Stimulated activated CD8-positive, alpha-beta memory T cell treated with anti-CD3 and anti-CD28 coated beads, Interleukin-12 subunit alpha, Interleukin-12 subunit beta, amount 100 ng/mL, for 4 hours (primary cell): ENCODE measurements around the gene RPL19.

Experiments used
- DNase-seq: peaks from one replicate; pipeline ENCODE4 v3.0.0-alpha.2; 2020; ENCODE audit warnings: low read depth

Gene RPL19

DNA sequence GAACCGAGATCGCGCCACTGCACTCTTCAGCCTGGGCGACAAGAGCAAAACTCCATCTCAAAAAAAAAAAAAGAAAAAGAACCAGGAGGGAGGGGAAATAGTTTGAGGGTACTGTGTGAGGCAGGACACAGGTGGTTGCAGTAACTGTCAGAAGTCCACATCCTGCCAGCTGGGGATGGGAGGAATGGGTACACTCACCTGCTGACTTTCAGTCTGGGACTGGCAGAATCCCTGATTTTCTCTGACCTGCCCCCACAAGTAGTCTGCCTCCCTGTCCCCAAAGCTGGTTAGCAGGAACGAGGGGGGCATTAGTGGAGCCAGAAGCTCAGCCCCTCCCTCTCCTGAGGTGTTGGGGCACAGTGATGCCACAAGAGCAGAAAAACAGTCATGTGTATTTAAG is 27.0 kb upstream of the RPL19 start:
- no peak for DNase-seq

DNA sequence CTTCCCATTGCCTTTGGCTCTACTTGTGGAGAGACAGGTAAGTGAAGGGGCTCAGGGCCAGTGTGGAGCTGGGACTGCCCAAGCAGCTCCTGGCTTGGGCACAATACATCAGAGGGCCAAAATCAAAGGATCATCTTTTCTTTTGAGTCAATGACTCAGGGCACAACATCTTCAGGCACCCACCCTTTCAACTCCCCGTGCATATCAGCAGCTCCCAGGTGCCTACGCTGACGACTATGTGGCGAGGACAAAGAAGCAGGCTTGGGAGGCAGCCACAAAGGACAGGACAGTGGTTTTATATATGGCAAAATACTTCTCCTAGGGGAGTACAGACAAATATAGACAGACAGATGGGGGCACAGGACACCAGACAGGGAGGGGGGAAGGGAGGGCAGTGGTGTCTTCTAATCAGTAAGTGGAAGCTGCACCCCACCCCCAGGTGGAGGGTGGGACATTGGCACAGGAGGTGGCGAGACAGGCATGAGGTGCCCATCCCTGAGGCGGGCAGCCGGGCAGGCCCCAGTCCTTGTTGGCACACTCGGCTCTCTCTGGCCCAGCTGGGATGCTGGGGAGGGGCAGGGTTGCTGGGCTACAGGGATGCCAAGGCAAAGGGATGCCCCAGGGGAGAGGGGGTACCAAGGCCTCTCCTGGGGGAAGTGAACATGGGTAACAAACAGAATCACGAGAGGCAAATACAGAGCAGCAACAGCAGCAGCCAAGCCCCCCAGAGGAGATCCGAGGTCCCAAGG is 26.4 kb upstream of the RPL19 start:
- no peak for DNase-seq

DNA sequence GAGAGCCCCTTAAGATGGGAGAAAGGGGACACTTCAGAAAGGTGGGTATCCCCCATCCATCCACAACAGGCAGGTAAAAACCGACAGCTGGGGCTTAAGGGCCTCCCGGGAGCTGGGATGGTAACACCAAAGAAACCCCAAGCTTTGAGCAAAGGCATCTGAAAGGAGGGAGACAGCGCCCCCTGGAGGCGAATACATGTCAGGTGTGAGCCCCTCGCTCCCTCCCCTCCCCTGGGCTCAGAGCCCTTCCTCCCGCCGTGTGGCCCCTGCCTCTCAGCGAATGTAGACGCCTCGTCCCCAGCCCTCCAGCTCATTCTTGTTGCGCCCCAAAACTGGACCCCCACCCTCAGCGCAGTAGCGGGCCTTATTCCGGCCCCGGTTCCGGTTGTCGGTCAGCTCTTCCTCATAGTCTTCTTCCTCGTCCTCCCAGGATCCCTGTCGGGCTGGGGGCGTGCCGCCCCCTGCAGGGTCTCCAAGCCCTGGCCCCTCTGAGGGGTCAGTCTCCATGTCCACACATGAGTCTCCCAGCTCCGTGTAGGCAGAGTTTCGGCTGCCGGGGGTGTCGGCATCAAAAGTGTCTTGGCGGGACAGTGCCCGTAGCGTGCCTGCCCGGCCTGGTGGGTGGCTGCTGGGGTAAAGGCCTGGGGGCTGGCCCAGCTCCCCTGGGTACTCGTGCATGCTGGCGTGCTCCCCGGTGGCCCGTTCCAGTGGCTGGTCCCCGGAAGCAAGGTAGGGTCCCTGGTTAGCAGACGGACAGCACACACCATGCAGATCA is 25.0 kb upstream of the RPL19 start:
- peak; percentile 47 for DNase-seq

DNA sequence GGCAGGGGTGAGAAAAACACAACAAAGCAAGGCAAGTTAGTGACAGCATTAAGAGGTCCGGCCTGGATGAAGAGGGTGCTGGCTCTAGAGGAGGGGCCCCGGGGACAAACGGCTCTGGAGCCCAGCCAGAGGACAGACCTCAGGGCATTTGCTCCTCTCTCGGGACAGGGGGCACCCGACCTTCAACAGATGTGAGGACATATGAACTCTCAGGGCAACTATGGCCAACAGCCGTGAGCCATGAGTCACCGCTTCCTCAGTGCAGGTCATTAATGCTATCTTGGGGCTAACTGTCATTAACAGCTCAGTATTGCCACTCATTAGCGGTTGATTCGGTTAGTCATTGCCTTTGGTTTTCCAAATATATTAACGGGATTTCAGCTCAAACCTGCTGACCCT is 24.4 kb upstream of the RPL19 start:
- no peak for DNase-seq

DNA sequence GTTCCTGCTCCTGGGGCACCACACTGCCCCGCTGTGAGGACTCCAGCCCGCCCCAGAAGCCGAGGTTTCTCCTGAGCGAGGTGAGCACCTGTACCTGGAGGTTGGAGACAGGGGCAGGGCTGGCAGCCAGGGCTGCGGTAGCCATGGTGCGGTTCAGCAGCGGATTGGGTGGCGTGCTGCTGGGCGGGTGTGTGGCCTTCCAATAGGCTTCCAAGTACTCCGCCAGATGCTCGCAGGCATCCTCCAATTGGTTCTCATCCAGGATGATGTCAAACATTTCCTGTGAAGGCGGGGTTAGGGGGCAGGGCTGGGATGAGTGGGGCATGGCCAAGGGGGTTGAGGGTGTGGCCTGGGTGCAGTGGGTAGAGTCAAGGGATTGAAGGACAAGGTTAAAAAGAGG is 22.8 kb upstream of the RPL19 start:
- DNase-seq, result no peak

DNA sequence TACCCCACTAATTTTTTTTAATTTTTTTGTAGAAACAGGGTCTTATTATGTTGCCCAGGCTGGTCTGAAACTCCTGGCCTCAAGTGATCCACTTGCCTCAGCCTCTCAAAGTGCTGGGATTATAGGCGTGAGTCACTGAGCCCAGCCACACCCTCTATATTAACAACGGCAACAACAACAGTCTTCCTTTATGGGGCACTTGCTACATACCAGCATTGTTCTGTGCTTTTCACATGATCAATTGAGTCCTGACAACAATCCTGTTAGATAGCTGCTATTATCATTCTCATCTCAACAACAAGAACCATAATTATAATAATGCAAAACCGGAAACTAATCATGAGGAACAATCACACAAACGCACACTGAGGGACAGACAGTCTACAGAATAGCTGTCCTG is 21.5 kb upstream of the RPL19 start:
- DNase-seq, result no peak

DNA sequence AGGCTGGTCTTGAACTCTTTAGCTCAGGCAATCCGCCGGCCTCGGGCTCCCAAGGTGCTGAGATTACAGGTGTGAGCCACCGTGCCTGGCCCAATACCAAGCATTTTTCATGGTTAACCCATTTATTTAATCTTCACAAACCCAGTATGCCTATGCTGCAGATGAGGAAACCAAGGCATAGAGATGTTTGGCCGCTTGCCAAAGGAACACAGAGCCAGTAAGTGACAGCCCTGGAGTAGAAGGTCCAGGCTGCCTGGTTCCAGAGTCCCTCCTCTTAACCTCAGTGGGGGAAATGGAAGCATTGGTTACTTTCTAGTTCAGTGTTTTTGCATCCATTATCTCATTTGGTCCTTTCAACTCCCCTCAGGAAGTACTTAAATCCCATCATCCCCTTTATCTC is 18.8 kb upstream of the RPL19 start:
- no peak for DNase-seq

DNA sequence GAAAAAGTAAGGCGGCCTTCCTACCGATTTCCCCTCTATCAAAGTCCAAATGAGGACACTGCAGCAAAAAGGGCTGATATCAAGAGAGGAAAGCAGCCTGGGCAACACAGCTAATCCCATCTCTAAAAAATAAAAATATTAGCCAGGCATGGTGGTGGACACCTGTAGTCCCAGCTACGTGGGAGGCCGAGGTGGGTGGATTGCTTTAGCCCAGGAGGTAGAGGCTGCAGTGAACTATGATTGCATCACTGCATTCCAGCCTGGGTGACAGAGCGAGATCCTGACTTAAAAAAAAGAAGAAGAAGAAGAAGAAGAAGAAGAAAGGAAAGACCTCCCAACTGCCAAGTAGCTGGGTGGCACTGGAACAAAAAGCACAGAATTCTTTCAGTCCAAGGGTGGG is 17.0 kb upstream of the RPL19 start:
- DNase-seq, result no peak

DNA sequence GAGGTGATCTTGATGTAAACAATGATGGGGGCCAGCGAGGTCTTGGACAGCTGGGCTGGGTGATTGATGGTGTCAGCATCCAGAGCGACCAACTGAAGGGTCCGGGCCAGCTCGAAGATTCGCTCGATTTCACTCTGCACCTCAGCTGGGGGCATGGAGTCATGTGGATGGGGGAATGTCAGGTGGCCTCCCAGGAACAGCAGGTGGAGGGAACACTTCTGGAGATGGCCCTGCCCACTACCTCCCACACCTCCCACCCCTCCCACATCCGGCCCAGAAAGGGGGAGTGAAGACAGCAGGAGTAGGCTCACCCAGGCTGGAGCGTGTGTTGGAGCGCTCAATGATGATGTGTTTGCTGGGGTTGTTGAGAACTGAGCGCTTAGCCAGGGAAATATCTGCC is 16.4 kb upstream of the RPL19 start:
- DNase-seq, result no peak

DNA sequence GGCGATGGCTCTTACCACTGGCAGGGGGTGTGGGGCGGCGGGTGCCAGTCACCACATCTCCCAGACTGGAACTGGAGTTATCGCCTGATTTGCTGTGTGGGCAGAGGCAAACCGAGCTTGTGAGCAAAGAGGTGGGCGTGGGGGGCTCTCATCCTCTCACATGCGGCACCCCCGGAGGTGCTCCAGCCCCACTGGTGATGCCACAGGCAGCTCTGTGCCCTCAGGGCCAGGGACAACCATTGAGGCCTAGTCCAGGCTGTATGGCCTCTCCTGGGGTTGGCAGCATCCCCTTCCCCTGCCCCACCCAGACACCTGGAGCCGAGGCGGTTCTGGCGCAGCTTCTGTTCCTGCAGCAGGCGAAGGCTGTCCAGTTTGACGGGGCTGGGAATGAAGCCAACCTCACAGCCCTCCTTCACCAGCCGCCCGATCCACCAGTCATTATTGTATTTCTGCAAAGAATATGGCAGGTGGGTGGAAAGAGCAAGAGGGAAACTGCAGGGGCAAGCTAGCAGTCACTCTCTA is 13.5 kb upstream of the RPL19 start:
- no peak for DNase-seq

DNA sequence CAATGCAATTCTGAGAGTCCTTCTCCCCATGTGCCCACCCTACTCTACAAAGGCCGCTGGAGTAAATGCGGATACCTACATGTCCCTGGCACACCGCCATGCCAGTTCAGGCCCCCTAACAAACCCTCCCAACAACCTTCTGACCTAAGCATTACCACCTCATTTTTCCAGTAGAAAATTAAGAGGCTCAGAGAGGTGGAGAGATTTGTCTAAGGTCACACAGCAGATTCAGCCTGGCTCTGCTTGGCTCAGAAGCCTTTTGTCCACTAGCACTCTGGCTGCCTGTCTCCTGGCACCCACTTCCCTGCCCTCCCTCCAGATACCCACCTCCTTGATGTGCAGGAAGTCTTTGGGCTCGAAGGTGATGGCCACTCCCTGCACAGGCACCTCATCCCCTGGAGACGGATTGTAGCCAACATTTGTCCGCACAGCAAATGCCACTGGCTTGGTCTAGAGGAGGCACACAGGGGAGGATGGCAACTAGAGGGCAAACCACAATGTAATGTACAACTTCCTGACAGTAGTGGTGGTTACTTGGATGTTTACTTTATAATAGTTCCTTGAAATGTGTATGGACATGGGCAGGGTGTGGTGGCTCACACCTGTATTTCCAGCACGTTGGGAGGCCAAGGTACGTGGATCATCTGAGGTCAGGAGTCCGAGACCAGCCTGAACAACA is 12.8 kb upstream of the RPL19 start:
- DNase-seq, result no peak

DNA sequence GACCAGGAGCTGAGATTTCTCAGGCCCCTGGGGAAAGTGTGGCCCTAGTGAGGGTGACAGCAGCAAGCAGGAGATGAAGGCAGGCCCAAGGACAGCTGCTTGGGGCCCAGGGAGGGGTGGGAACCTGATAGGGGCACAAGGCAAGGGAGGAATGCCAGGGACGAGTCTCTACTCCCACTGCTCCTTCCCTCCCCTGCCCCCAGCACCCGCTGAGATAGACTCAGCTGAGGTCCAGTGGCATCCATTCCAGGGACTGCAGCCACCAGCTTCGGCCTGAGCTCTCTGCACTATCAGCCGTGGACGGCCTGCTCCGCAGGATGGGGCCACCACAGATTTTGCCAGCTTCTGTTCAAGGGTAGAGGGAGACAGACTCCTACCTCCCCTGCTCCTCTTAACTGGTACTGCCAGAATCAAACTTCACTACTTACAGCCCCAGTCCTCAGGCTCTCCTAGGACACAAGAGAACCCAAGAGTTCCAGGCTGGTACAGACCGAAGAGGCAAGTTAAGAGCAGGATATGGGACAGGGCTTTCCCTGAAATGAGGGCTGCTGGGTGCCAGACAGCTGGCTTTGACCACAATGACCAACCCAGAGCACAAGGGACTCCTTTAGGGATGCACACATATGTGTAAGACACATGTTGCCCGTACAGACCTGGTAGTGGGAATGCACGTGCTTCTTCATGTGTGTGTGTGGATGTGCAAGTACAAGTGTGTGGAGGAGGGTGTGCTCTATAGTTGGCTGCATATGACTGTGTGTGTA is 8.2 kb upstream of the RPL19 start:
- DNase-seq, result no peak

DNA sequence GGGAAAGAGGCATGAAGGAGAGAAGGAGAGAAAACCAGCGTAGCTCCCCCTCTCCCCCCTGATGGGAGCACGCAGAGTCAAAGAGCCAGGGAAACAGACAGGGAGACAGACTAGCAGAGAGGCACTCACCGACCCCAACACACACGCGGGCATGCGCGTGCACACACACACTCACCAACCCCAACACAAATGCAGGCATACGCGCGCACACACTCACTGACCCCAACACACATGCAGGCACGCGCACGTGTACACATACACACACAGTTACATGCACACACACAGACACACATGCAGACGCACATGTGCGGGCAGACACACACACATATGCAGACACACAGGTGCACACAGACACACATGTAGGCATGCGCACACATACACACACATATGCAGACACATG is 7.2 kb upstream of the RPL19 start:
- no peak for DNase-seq

DNA sequence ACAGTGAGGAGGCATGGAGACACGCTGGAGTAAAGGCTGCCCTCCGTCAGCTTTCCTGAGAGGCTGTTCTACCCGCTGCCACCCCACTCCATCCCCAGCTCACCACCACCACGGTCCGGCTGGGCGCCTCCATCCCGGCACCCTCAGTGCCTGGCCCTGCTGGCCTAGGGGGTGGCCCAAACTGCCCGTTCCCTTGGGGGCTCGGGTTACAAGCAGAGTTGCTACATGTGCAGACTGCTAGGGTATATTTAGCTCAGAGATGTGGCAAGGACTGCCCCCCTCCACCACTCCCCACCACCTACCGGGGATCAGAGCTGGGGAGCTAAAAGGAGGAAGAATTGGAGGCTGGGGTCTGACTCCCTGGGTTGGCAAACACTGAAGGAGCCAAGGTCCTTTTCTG is 6.7 kb upstream of the RPL19 start:
- DNase-seq, result no peak

DNA sequence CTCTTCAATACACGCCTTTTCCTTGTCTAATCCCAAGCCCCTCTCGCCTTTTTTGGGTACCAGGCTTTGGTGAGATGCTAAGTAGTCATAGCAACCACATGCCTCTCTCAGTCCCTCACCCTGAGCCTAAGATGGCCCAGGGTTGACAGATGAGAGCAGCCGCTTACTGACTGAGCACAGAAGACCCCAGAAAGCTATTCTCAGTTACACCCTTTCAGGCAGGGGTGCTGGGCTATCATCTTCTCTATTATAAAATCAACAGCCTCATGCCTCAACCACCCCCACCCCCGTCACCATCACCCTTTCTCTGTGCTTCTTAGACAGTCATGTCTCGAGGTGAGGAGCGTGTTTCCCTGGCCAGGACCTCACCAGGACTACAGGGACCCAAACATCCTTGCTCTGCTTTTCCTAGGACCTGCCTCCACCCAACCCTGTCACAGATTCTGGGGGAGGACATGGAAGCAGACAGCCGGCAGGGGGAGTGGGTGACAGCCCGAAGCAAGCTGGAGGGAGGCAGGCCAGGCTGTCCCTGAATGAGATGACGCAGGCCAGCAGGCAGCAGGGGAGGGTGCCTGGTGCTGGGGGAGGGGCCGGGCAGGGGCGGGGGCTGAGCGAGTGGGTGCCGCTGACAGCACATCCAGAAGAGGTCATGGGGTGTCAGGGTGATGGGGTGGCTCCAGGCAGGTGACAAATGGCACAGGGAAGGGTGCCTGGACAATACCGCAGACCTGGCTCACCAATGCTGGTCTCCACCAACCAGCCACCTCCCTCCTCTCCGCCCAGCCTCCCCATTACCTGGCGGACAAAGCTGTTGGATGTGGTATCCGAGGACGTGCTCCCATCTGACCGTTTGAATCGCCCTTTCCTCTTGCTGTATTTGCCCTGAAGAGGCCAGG is 5.7 kb upstream of the RPL19 start:
- DNase-seq, result no peak

DNA sequence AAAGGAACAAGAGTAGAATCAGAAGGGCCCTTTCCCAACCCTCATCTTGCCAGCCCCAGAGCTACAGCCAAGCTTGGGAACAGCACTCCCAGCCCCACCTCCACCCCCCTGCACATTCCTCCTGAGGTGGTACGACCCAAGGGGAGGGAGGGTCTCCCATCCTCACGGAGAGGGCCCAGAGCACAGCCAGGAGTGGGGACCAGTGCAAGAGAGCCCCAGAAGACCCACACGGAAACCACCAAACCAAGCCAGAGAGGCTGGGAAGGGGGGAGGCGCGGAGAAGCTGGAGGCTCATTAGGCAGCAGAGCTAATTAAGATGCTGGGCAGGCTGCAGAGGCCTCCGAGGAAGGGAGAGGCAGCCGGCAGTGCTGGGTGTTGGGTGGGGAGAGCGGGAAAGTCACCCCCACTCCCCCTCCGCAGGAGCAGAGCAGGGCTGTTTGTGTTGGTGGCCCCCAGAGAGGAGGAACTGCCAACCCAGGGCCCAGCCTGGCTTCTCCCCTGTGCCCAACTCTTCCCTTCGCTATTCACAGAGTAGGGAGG is 5.0 kb upstream of the RPL19 start:
- no peak for DNase-seq

DNA sequence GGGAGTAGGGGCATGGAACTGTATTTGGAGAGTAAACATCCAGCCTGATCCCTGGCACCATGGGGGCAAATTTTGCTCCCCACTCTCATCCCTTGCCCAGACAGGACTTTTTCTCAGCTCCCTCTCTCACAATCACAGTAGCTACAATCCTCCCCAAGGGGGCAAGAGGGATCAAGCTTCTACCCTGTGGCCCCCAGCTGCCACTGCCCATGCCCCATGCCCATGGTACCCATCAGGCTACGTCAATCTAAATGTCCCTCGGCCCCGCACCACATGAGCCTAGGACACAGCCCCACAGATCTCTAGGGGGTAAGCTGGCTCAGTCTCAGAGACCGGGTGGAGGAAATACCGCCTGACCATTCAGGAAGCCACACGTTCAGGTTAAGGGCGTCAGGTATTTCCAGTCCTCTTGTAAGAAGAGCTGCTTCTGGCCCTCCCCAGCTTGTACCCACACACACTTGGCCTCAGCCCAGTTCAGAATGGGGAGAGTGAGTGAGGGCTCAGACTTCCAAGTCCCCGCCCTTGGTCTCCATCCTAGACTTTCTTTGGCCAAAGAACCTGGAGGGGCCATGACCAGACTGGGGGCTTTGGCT is 4.4 kb upstream of the RPL19 start:
- no peak for DNase-seq

DNA sequence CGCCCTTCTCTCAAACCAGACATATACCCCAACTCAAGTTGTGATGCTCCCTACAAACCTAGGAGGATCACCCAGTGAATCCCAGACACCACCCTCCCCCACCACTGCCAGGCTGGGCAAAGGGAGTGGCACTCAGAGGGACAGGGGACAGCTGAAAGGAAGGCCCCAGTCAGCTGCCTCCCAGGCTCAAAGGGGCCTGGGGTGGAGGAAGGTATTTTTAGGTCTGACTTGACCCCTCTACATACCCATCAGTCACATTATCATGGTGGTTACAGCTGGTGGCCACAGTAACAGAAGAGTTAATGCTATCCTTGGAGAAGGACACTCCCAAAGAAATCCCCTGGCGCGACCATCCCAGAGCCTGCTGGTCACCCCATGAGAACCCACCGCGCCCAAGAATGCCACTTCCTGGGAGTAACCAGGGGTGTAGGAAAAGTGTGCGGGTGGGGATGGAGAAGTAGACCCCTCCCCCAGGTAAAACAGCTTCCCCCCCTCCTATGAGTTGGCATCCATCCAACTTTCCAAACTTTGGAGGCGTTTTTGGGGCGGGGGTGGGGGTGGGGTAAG is 3.8 kb upstream of the RPL19 start:
- no peak for DNase-seq

DNA sequence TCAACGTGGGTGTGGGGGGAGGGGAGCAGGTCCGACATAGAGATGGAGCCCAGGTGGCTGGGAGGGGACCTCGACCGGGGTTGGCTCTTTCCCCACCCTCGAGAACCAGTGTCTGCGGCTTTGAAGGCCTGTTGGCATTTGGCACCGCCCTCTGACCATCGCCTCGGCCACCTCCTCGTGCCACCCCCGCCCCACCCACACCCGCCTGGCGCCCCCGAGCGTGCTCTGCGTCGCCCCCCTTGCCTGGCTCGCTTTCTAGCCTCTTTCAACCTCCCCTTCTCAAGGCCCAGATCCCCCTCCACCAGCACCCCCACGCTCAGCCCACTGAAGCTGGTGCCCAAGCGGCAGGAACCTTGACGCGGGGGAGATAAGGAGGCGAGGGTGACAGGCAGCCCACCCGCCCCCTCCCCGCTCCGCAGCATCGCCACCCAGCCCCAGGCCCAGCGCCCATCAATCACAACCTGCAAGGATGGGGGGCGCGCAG is 3.2 kb upstream of the RPL19 start:
- peak; percentile 11 for DNase-seq
